ENCODE results near the gene FANCM.
A peak's percentile ranks its signal among the peaks of the same experiment; 100 is the strongest.
"Not testable (repeated sequence)": the region's sequence is repeated elsewhere in the genome, so short reads cannot be mapped to it uniquely, and the experiment has no call there.

The FANCM gene

GRCh38 chr14:45145214-45145613 lies 9.5 kb downstream of the FANCM start:
- no peak for DNase-seq

- DNase-seq: no peak
Observed at GRCh38 chr14:45149602-45150001, 13.9 kb downstream of the FANCM start.

- DNase-seq: no peak
Observed at GRCh38 chr14:45150386-45150890, 14.7 kb downstream of the FANCM start.

GRCh38 chr14:45156067-45156466 lies 20.3 kb downstream of the FANCM start:
- no peak for DNase-seq

- no peak for DNase-seq
Observed at GRCh38 chr14:45169906-45170305, 34.2 kb downstream of the FANCM start.

GRCh38 chr14:45177076-45177475 lies 41.3 kb downstream of the FANCM start:
- DNase-seq: no peak

- DNase-seq: no peak
Observed at GRCh38 chr14:45181329-45181728, 45.6 kb downstream of the FANCM start.

GRCh38 chr14:45181806-45182205 lies 46.1 kb downstream of the FANCM start:
- no peak for DNase-seq

GRCh38 chr14:45185100-45185814 lies 49.5 kb downstream of the FANCM start:
- no peak for DNase-seq

GRCh38 chr14:45194964-45195363 lies 59.2 kb downstream of the FANCM start:
- DNase-seq: no peak

GRCh38 chr14:45198551-45198950 lies 62.8 kb downstream of the FANCM start:
- no peak for DNase-seq

- no peak for DNase-seq
Observed at GRCh38 chr14:45199230-45199629, 63.5 kb downstream of the FANCM start.

- DNase-seq: peak; percentile 5
Observed at GRCh38 chr14:45201905-45202304, 66.2 kb downstream of the FANCM start.

- no peak for DNase-seq
Observed at GRCh38 chr14:45204241-45204640, 68.5 kb downstream of the FANCM start.

- no peak for DNase-seq
Observed at GRCh38 chr14:45210159-45210558, 74.4 kb downstream of the FANCM start.

GRCh38 chr14:45211295-45211694 lies 75.6 kb downstream of the FANCM start:
- no peak for DNase-seq

GRCh38 chr14:45212231-45212630 lies 76.5 kb downstream of the FANCM start:
- no peak for DNase-seq

GRCh38 chr14:45213716-45214115 lies 78.0 kb downstream of the FANCM start:
- DNase-seq: not testable (repeated sequence)

- not testable (repeated sequence) for DNase-seq
Observed at GRCh38 chr14:45214341-45214740, 78.6 kb downstream of the FANCM start.

- no peak for DNase-seq
Observed at GRCh38 chr14:45222485-45223262, 86.9 kb downstream of the FANCM start.

GRCh38 chr14:45227566-45227965 lies 91.8 kb downstream of the FANCM start:
- DNase-seq: no peak

- DNase-seq: no peak
Observed at GRCh38 chr14:45238988-45239387, 103.3 kb downstream of the FANCM start.

GRCh38 chr14:45242706-45243105 lies 107.0 kb downstream of the FANCM start:
- no peak for DNase-seq

GRCh38 chr14:45246151-45246550 lies 110.4 kb downstream of the FANCM start:
- DNase-seq: no peak
